ENCODE measurements around the gene HPSE2. TPM values are rescaled to one million over a fixed set of nuclear protein-coding genes. Genes with fewer than 3 reads are reported as not detected.

HPSE2 gene
- total RNA-seq, 1 experiment from 2014 or later = 0.20 TPM

- H3K9ac ChIP-seq (ENCODE audit: extremely low read depth, insufficient read length, low read length) = no peak overlapping the region
- no peak overlapping the region for H2BK12ac ChIP-seq (ENCODE audit: insufficient read length, low read depth, low read length)
- WGBS (ENCODE audit: extremely low coverage, insufficient read length, low lambda C conversion rate) = no CpG with 5 or more reads among the region's 6 CpGs
- H2BK15ac ChIP-seq (ENCODE audit: low read depth, low read length) = no peak overlapping the region
- no peak overlapping the region for H4K5ac ChIP-seq (ENCODE audit: insufficient read length, low read depth, low read length)
- Mint-ChIP-seq H3K27ac (no peak overlapping the region), H3K4me1 (no peaks in the 10 kb centered on the region), H3K4me3 (no peak overlapping the region), H3K36me3 (ENCODE audit: insufficient read depth in 1 of 3, low read depth in 3 of 3) (no peaks in the 10 kb centered on the region; a peak in 1 of 7 replicates), H3K9me3 (no peaks in the 10 kb centered on the region; a peak in 1 of 5 replicates), H3K27me3 (ENCODE audit: low read depth) (no peaks in the 10 kb centered on the region; the same call in 1 of the 2 replicates)
- H3K79me1 ChIP-seq (ENCODE audit: insufficient read depth, low read depth, low read length, poor library complexity, severe bottlenecking) = no peaks in the 10 kb centered on the region
- H3K27me3 ChIP-seq (ENCODE audit: insufficient read depth, low read length) = no peaks in the 10 kb centered on the region; the same call in 1 of the 2 replicates
- no peak overlapping the region for H3K4me2 ChIP-seq (ENCODE audit: insufficient read depth, insufficient read length, low read length)
- no peak overlapping the region for H4K8ac ChIP-seq (replicated peaks; ENCODE audit: insufficient read length, low read depth, low read length)
- H3T11ph ChIP-seq (ENCODE audit: low read length) = no peak overlapping the region
- no peaks in the 10 kb centered on the region for H3K23me2 ChIP-seq (ENCODE audit: insufficient read length, low read depth, low read length, poor library complexity, severe bottlenecking)
- H3K14ac ChIP-seq (ENCODE audit: insufficient read depth, low read length) = no peak overlapping the region; the same call in 1 of the 2 replicates
- H4K91ac ChIP-seq (ENCODE audit: insufficient read length, low read depth, low read length) = no peak overlapping the region
- no peak overlapping the region for H2AFZ ChIP-seq (ENCODE audit: low read length)
- H3K9me3 ChIP-seq (ENCODE audit: control insufficient read depth, low read depth, low read length) = no peaks in the 10 kb centered on the region
- H2BK120ac ChIP-seq (ENCODE audit: low read depth, low read length, poor library complexity, severe bottlenecking) = no peak overlapping the region
- no peaks in the 10 kb centered on the region for H4K20me1 ChIP-seq (ENCODE audit: control insufficient read depth, insufficient read depth, insufficient read length)
- H3K79me2 ChIP-seq (ENCODE audit: insufficient read depth, low read length) = no peaks in the 10 kb centered on the region
- H3K23ac ChIP-seq (ENCODE audit: insufficient read length, low read depth, low read length) = no peak overlapping the region
- no peak for TF ChIP-seq CTCF (conservative IDR thresholded peaks at IDR 0.05)
- no peak overlapping the region for H2BK5ac ChIP-seq (ENCODE audit: insufficient read length, low read length)
- DNase-seq = no peak
- no peaks in the 10 kb centered on the region for H3K4me1 ChIP-seq (ENCODE audit: insufficient read depth, low read length)
- no peak overlapping the region for H2AK5ac ChIP-seq (ENCODE audit: insufficient read length, low read length)
- H3K18ac ChIP-seq (ENCODE audit: insufficient read length, low read depth, low read length) = no peak overlapping the region
- H3K4ac ChIP-seq (ENCODE audit: low read depth, low read length) = no peak overlapping the region
- H2BK20ac ChIP-seq (ENCODE audit: low read depth, low read length, poor library complexity, severe bottlenecking) = no peak overlapping the region
- H3K56ac ChIP-seq (ENCODE audit: insufficient read length, low read depth, low read length) = no peak overlapping the region
- no peak overlapping the region for H3K27ac ChIP-seq (ENCODE audit: insufficient read length, low read depth, low read length)
Measured at GRCh38 chr10:98953251-98953650, 282.4 kb downstream of the HPSE2 start.
